A204.1 (cell line): ENCODE results near the gene TRAFD1.

Experiments
- FAIRE-seq: peaks from 2 replicates; lab custom pipeline; 2012; peaks lifted over from hg19 to GRCh38; lab: Jason Lieb, UNC

TRAFD1 gene

DNA sequence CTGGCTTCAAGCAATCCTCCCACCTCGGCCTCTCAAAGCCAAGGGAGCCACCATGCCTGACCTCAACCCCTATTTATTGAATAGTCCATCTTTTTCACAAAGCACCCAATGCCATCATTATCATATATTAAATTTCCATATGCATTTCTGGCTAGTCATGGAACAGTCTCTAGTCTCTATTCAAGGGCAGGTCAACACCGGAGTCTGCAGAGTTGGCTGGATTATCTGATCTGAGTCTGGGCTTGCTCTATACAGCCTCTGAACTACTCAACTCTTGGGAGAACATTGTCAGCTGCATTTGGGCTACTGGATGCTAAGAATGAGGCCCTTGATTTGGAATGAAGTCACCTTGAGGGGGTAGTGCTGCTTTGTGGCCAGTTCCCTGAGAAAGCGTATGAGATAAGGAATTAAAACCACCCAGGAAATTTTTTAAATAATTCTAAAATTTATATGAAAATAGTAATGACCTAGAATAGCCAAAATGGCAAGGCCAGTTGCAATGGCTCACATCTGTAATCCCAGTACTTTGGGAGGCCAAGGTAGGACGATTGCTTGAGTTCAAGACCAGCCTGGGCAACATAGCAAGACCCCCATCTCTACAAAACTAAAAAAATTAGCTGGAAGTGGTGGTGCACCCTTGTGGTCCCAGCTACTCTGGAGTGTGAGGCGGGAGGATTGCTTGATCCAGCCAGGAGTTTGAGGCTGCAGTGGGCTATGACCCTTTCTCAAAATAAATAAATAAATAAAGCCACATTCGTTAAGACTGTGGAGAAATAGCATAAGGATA, 9.9 kb upstream of the TRAFD1 start:
- no peak for FAIRE-seq

DNA sequence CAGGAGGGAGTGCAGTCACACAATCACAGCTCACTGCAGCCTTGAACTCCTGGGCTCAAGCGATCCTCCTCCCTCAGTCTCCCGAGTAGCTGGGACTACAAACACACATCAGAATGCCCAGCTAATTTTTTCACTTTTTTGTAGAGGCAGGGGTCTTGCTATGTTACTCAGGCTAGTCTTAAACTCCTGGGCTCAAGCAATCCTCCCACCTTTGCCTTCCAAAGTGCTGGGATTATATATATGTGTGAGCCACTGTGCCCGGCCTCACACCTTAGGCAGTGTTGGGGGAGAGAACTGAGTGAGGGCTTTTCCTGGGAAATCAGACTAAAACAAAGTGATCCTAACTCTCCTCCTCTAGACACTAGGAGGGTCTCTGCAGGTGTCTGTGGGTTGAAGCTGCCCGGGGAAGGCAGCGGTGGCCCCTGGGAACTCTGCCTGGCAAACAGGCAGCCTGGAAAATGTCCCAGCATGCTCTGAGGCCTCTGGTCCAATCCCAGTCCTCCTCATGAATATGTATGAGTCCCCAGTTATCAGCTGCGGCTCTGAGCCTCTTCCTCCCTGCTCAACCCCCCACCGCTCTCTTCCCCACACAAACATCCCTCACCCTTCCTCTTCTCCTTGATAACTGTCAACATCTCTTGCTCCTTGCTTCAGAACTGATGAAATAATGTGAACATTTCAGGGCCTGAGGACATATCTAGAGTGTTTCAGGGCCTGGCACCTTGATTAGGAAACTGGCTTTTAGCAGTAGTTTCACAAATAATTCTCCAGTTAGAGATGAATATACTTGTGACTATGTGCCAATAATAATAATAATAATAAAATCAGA, 8.9 kb upstream of the TRAFD1 start:
- FAIRE-seq: no peak

DNA sequence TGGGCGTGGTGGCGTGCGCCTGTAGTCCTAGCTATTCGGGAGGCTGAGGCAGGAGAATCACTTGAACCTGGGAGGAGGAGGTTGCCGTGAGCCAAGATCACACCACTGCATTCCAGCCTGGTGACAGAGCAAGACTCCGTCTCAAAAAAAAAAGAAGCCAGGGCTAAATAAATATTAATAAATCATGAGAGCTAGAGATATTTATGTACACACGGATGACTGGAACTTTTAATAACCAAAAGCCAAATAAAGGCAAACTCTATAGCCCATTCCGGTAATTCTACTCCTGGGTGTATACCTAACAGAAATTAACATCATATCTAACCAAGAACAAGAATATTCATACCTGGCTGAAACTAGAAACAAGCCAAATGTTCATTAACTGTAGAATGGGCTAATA, 7.7 kb upstream of the TRAFD1 start:
- FAIRE-seq: no peak

GRCh38 chr12:112121780-112122565, 3.4 kb upstream of the TRAFD1 start:
- FAIRE-seq: no peak

DNA sequence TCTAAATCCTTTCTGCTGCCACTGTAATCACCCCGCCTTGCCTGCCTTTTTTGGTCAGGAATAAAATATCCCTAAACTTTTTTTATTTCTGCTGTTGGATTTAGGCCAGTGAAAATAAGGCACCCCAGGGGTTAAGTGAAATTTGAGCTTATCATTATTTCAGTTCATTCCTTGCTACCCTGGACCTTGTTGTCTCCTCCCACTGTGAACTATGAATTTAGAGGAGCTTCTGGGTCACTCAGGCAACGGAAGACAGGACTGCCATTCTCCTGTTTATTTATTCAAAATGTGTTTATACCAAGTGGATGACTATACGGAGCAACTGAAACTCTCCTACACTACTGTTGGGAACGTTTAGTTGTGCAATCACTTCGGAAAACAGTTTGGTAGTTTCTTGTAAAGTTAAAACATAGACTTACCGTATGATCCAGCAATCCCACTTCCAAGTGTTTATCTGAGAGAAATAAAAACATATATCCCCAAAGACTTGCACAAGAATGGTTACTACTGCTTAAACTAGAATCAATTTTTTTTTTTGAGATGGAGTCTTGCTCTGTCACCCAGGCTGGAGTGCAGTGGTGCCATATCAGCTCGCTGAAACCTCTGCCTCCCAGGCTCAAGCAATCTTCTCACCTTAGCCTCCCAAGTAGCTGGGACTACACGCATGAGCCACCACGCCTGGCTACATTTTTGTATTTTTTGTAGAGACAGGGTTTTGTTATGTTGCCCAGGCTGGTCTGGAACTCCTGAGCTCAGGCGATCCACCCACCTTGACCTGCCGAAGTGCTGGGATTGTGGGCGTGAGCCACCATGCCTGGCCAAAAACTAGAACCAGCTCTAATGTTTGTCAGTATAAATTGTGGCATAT, 2.3 kb upstream of the TRAFD1 start:
- FAIRE-seq: no peak

- no peak for FAIRE-seq
These were observed 476 bp upstream of the TRAFD1 start for GRCh38 chr12:112124918-112125249.

GRCh38 chr12:112126000-112126438, 659 bp downstream of the TRAFD1 start:
- no peak for FAIRE-seq

DNA sequence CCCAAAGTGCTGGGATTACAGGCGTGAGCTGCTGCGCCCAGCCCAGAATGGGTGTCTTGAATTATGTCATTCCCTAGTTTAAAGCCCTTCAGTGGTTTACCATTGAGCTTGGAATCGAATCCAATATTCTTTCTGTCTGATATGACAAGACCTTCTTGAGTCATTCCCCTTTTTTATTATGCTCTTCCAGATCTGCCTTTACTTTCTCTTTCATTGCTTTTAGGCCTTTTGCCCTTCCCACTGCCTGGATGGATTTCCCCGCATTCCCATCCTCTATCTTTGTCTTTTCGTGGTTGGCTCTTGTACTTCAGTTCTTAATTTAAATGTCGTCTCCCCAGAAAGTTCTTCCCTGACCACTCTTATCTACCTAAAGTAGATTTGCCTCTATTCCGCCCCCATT, 1.6 kb downstream of the TRAFD1 start:
- FAIRE-seq: no peak

DNA sequence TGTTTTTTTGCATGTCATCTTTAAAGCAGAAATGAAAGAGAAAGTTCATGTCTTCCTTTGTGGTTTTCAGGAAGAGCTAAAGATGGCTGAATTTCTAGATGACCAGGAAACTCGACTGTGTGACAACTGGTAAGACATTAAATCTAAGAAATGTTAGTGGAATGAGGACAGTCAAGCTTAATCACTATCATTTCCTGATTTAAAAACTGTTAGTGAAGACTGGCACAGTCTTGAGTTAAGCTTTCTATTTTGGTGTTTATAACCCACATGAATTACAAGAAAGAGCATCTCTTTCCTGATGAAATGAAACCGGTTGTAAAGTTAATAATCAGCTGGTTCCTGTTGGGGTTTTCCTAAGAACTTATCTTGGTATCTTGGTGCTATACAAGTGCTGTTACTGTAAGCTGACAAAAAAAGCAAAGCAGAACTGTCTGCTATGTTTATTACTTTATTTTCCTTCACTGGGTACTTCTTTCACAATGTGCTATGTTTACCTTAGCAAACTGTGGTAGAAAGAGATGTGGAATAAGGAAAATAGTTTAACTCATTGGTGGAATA, 5.2 kb downstream of the TRAFD1 start:
- no peak for FAIRE-seq

GRCh38 chr12:112131686-112132085, 6.3 kb downstream of the TRAFD1 start:
- FAIRE-seq: no peak

- FAIRE-seq: no peak
These were observed 8.1 kb downstream of the TRAFD1 start for GRCh38 chr12:112133418-112133817.

GRCh38 chr12:112134731-112135130, 9.4 kb downstream of the TRAFD1 start:
- FAIRE-seq: no peak

DNA sequence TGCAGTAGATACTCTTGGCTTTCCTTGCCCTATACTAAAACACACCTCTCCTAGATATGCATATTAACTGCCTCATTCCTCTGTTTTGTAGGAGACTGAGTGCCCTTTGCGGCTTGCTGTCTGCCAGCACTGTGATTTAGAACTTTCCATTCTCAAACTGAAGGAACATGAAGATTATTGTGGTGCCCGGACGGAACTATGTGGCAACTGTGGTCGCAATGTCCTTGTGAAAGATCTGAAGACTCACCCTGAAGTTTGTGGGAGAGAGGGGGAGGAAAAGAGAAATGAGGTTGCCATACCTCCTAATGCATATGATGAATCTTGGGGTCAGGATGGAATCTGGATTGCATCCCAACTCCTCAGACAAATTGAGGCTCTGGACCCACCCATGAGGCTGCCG, 15.4 kb downstream of the TRAFD1 start:
- no peak for FAIRE-seq

DNA sequence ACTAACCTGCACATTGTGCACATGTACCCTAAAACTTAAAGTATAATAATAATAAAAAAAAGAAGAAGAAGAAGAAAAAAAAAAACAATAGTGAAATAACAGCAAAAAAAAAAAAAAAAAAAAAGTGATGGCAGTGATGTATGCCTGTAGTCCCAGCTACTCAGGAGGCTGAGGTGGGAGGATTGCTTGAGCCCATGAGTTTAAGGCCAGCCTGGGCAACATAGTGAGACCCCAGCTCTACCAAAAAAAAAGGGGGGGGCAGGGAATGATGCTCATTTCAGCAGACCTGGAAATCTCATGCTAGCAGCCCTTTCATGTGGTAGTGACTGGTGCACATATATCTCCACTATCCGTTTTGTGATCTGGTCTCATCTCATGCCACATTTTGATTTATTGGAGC, 20.8 kb downstream of the TRAFD1 start:
- FAIRE-seq: no peak

DNA sequence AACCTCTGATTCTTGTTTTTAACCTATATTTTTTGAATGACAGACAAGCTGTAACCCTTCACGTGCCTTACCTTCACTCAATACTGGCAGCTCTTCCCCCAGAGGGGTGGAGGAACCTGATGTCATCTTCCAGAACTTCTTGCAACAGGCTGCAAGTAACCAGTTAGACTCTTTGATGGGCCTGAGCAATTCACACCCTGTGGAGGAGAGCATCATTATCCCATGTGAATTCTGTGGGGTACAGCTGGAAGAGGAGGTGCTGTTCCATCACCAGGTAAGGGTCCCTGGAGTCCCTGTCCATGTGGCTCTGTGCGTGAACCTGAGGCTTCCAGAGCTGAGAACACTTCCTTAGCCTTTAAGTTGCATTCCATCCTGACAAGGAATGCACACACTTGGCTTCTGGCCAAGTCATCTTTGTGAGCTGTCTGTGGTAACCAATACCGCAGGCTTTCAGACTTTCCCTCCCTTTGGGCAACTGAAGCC, 22.7 kb downstream of the TRAFD1 start:
- no peak for FAIRE-seq

DNA sequence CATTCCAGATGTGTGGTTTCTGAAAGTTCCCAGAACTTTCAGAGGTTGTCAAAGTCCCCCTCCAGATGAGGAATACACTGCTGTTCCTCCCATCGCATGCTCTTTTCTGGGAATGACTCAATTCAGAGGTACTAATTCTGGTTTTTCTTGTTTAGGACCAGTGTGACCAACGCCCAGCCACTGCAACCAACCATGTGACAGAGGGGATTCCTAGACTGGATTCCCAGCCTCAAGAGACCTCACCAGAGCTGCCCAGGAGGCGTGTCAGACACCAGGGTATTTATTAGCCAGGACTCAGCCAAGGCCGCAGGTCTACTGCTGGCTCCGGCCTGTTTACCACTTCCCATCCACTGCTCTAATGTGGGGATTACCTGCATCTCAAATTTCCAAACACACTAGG, 24.2 kb downstream of the TRAFD1 start:
- no peak for FAIRE-seq

DNA sequence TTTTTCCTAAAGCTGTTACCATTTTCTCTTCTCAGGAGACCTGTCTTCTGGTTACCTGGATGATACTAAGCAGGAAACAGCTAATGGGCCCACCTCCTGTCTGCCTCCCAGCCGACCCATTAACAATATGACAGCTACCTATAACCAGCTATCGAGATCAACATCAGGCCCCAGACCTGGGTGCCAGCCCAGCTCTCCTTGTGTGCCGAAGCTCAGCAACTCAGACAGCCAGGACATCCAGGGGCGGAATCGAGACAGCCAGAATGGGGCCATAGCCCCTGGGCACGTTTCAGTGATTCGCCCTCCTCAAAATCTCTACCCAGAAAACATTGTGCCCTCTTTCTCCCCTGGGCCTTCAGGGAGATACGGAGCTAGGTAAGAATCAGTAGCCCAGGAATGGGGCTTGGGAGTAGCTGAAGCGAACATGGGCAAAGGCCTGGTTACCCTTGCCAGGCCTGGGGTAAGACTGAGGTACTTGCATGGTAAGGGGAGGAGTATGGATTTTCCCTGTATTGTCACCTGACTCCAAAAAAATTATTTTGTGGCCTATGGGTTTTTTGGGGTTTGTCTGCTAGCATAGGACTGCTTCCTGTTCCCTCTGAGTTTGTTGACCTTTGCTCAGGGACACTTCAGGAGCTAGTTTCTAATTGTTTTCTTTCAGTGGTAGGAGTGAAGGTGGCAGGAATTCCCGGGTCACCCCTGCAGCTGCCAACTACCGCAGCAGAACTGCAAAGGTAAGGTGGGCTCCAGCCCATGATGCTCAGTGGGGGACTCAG, 26.6 kb downstream of the TRAFD1 start:
- FAIRE-seq: no peak

GRCh38 chr12:112153181-112153892, 28.0 kb downstream of the TRAFD1 start:
- FAIRE-seq: no peak

DNA sequence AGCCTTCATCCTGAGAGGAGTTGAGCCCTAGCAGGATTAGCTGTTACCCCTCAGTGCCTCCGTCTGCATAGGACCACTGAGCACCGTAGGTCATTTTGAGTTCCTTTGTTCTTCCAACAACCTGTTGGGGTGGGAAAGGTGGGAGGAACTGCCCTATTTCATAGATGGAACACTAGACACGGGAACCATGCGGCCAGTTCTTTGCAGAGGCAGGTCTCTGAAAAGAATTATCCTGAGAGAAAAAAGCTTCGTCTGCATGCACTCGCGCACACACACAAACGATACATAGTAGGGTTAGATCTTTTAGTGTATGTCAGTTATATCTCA, 28.5 kb downstream of the TRAFD1 start:
- no peak for FAIRE-seq
